LNCaP clone FGC (cell line): ENCODE data around the gene TTC1.
"Not testable (repeated sequence)": the region's sequence is repeated elsewhere in the genome, so short reads cannot be mapped to it uniquely, and the experiment has no call there.

Source experiments
- DNase-seq: peaks from one replicate; pipeline ENCODE4 v3.0.0-alpha.2; 2011; ENCODE audit warnings: low read depth
- H3K4me3 ChIP-seq: 2 replicates; pipeline ENCODE4 v1.5.1; 2011; ENCODE audit warnings: mild to moderate bottlenecking, low read depth, low read length, control low read depth
- TF ChIP-seq, protein P1 (sequence below): IDR thresholded peaks from 2 replicates; pipeline ENCODE4 v1.5.1; 2012; ENCODE audit warnings: mild to moderate bottlenecking; ENCODE audit not compliant: control insufficient read depth, insufficient read depth; ENCODE audit errors: extremely low read depth

TTC1 gene, protein sequence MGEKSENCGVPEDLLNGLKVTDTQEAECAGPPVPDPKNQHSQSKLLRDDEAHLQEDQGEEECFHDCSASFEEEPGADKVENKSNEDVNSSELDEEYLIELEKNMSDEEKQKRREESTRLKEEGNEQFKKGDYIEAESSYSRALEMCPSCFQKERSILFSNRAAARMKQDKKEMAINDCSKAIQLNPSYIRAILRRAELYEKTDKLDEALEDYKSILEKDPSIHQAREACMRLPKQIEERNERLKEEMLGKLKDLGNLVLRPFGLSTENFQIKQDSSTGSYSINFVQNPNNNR

DNA sequence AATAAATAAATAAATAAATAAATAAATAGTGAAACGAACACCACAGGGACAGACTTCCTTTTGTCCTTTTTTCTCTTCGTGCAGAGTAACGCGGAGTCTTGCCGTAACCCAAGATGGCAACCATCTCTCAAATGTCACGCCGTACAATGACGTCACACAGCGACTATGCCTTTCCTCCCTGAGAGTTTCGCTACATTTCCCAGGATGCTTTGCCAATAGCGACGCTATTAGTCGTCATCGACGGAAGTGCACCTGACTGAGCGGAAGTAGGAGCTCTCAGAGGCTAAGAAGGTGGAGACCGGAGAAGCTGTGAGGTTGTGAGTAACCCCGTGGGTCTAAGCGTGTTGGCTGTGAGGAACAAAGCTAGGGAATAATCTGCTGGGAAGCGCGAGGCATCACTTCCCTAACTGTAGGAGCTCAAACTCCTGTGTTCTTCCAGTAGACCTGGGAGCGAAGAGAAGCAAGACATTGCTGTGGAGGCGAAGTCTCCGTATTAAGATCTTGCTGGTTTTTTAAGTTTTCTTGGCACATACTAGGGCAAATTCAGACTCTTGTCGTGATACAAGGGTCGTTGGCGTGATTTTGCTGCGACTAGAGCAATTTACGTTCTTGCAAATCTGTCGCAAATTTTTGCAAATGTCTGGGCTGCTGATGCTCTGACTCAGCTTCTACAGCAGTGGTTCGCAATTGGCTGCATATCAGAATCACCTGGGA, at the start of gene TTC1:
Gene TTC1, plus strand, starts transcription at position 263 of the 714 bp plus-strand sequence. CDS start 1,390 bp downstream, outside the sequence.
- peak; percentile 100 for DNase-seq
- TF ChIP-seq, protein P1, sequence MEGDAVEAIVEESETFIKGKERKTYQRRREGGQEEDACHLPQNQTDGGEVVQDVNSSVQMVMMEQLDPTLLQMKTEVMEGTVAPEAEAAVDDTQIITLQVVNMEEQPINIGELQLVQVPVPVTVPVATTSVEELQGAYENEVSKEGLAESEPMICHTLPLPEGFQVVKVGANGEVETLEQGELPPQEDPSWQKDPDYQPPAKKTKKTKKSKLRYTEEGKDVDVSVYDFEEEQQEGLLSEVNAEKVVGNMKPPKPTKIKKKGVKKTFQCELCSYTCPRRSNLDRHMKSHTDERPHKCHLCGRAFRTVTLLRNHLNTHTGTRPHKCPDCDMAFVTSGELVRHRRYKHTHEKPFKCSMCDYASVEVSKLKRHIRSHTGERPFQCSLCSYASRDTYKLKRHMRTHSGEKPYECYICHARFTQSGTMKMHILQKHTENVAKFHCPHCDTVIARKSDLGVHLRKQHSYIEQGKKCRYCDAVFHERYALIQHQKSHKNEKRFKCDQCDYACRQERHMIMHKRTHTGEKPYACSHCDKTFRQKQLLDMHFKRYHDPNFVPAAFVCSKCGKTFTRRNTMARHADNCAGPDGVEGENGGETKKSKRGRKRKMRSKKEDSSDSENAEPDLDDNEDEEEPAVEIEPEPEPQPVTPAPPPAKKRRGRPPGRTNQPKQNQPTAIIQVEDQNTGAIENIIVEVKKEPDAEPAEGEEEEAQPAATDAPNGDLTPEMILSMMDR = no peak
- peak within 1 kb of the TSS; percentile 100 for H3K4me3 ChIP-seq

DNA sequence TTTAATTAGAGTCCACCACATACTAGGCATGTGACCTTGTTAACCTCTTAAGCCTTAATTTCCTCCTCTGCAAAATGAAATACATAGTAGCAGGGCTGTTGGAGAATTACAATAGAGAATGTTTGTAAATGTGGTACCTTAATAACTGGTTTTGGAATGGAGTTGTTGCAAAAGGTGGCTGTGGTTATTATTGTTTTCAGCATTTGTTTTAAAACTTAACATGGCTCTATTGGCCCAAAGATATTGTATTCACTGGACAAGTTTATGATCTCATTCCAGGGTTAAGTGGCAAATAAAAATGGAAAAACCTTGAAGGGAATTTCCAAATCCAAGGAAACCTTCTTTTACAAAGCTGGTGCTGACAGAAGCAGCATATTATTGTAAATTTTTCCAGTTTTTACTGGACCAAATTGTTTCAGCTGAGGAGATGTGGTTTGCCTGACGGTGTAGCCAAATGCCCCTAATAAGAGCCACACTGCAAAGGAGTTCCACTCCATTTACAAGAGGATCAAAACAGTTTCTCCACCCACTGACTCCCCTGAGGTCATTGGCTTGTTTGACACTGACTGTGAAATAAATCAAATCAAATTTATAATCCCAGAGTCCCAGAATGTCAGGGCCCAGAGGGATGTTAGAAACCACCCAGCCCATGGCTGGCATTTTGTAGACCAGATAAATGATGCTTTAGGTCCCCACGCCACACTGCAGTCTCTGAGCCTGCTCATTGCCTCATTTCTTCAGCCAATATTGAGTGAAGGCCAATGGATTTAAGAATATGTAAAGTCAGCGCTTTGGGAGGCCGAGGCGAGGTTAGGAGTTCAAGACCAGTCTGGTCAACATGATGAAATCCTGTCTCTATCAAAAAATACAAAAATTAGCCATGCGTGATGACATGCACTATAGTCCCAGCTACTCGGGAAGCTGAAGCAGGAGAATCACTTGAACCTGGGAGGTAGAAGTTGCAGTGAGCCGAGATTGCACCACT, 47.5 kb upstream of the TTC1 start:
- H3K4me3 ChIP-seq = no peak overlapping the region
- no peak for DNase-seq
- TF ChIP-seq, protein P1 = no peak

DNA sequence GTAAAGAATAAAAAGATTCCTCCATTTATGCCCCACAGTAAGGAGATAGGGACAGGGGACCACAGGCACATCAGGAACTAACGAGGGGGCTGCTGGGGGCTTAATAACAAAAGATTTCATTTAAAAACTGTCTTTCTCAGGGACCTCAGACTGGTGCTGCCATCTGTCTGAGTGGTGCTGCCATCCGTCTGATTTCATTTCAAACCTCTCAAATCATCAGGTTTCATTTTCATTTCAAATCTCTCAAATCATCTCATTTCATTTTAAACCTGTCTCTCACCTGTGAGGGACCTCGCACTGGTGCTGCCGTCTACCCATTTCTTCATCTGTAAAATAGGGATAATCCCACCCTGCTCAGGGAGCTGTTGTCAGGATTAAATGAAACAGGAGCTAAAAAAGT, 46.7 kb upstream of the TTC1 start:
- H3K4me3 ChIP-seq = no peak overlapping the region
- TF ChIP-seq, protein P1 = no peak
- no peak for DNase-seq

DNA sequence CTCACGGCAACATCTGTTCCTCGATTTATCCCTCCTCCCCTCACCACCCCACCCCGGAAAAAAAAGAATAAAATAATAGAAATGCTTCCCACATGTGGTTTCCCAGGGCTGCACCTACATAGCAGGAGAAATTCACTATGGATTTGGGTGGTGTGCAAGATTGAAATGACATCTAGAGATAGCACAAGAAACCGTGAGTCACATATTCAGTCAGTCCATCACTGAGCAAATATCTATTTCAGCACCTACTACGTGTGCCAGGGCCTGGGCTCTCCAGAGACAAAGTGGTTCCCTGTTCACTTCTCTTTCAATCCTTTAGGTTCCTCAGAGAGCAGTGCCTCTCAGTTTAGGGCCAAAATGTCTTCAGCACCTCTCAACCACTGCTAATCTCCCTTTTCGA, 45.0 kb upstream of the TTC1 start:
- no peak overlapping the region for H3K4me3 ChIP-seq
- TF ChIP-seq, protein P1 = no peak
- DNase-seq = no peak

DNA sequence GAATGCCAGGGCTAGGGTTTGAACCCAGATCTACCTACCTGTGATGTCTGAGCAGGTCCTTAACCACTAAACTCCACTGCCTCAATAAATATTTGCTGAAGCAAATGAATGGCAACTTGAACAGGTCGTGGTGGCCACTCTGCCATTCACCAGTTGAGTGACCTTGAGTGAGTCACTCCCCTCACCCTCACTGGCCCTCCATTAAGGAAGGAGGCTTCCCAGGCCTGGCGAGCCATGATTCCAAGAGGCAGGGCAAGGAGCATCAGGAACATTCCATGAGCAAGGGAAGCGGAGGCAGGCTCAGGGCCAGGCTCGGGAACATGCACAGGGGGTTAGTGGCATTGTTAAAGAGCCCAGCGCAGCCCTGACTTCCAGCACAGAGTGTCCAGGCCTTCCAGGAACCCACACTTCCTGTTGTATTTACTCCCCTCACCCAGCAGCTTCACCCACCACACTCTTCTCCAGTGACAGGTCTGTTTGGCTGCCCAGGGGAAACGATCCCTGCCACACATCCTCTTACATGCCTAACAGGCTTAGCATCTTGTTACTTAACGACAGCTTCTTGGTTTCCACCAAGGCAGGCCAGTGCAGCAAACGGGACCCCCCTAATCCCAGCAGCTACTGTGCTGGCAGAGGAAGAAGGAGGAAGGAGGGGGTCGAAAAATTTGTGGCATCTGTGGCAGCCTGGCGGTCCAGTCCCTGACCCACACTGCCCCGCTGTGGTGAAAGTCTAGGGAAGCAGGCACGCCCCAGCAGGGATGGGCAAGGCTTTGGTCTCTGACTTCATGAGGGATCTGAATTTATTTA, 43.7 kb upstream of the TTC1 start:
- TF ChIP-seq, protein P1 = peak; percentile 72
- H3K4me3 ChIP-seq = no peak overlapping the region
- DNase-seq = peak; percentile 19

DNA sequence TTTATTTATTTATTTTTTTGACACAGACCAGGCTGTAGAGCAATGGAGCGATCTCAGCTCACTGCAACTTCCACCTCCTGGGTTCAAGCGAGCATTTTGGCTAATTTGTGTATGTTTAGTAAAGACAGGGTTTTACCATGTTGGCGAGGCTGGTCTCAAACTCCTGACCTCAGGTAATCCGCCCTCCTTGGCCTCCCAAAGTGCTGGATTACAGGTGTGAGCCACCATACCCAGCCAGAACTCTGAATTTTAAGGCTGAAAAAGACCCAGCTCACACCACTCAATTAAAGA, 43.2 kb upstream of the TTC1 start:
- not testable (repeated sequence) for DNase-seq, H3K4me3 ChIP-seq
